Mesendoderm (in vitro differentiated cells): ENCODE data around the gene ACP2.

Source experiments
- DNase-seq: peaks from one replicate; pipeline ENCODE4 v3.0.0; 2013
- H2AK5ac ChIP-seq: 2 replicates; pipeline ENCODE4 v1.6.1; 2013; ENCODE audit warnings: low read length, inconsistent platforms
- H2BK120ac ChIP-seq: 2 replicates; pipeline ENCODE4 v1.6.1; 2013; ENCODE audit warnings: low read depth, mild to moderate bottlenecking, low read length, moderate library complexity, mixed read lengths
- H2BK15ac ChIP-seq: replicated peaks from 2 replicates; pipeline ENCODE4 v1.6.1; 2013; ENCODE audit warnings: low read depth, mild to moderate bottlenecking, moderate library complexity
- H2BK5ac ChIP-seq: 2 replicates; pipeline ENCODE4 v1.6.1; 2013; ENCODE audit warnings: low read length, inconsistent platforms
- H3K18ac ChIP-seq: 2 replicates; pipeline ENCODE4 v1.6.1; 2013; ENCODE audit warnings: mild to moderate bottlenecking, low read length, mixed read lengths
- H3K23ac ChIP-seq: one replicate; pipeline ENCODE4 v1.6.1; 2013; ENCODE audit warnings: low read length
- H3K27ac ChIP-seq: 2 replicates; pipeline ENCODE4 v1.5.1; 2013; ENCODE audit warnings: low read depth, mild to moderate bottlenecking, inconsistent platforms, low read length, moderate library complexity
- H3K27me3 ChIP-seq: 2 replicates; pipeline ENCODE4 v1.6.1; 2013; ENCODE audit warnings: low read length, control low read depth, mild to moderate bottlenecking, inconsistent platforms; ENCODE audit not compliant: insufficient read depth, poor library complexity
- H3K36me3 ChIP-seq: 2 replicates; pipeline ENCODE4 v1.6.1; 2013; ENCODE audit warnings: low read length, inconsistent platforms; ENCODE audit not compliant: control insufficient read depth, insufficient read depth
- H3K4ac ChIP-seq: one replicate; pipeline ENCODE4 v1.6.1; 2013; ENCODE audit warnings: low read depth, mild to moderate bottlenecking, low read length, moderate library complexity
- H3K4me1 ChIP-seq: 2 replicates; pipeline ENCODE4 v1.6.1; 2013; ENCODE audit warnings: low read depth, low read length, inconsistent platforms; ENCODE audit not compliant: control insufficient read depth
- H3K4me2 ChIP-seq: 2 replicates; pipeline ENCODE4 v1.6.1; 2013; ENCODE audit warnings: low read length
- H3K4me3 ChIP-seq: 2 replicates; pipeline ENCODE4 v1.5.1; 2013; ENCODE audit warnings: mild to moderate bottlenecking, low read length
- H3K56ac ChIP-seq: one replicate; pipeline ENCODE4 v1.6.1; 2013; ENCODE audit warnings: low read length
- H3K79me1 ChIP-seq: 2 replicates; pipeline ENCODE4 v1.6.1; 2013; ENCODE audit warnings: low read length, inconsistent platforms
- H3K79me2 ChIP-seq: 2 replicates; pipeline ENCODE4 v1.6.1; 2013; ENCODE audit warnings: mild to moderate bottlenecking, low read length; ENCODE audit not compliant: control insufficient read depth, insufficient read depth
- H3K9ac ChIP-seq: 2 replicates; pipeline ENCODE4 v1.6.1; 2013; ENCODE audit warnings: low read length, inconsistent platforms
- H4K5ac ChIP-seq: one replicate; pipeline ENCODE4 v1.6.1; 2013; ENCODE audit warnings: low read length
- H4K8ac ChIP-seq: one replicate; pipeline ENCODE4 v1.6.1; 2013; ENCODE audit warnings: low read depth, mild to moderate bottlenecking, control low read depth, low read length, moderate library complexity
- WGBS: extraction: QIAGEN DNeasy Blood & Tissue Kit; methylation state at CpG from one replicate; pipeline ENCODE4 v1.1.7; 2013; ENCODE audit warnings: low lambda C conversion rate, missing lambda C conversion rate; ENCODE audit not compliant: insufficient coverage; ENCODE audit errors: extremely low coverage; 5-methylcytosine and 5-hydroxymethylcytosine counted together

ACP2 gene

GRCh38 chr11:47267876-47268275, 19.3 kb upstream of the ACP2 start:
- no peak overlapping the region for H3K4me3 ChIP-seq
- no peak overlapping the region for H4K5ac ChIP-seq
- peak overlapping the region; percentile 95 for H3K56ac ChIP-seq
- H2BK15ac ChIP-seq, result no peak overlapping the region
- no peak overlapping the region for H4K8ac ChIP-seq
- H3K27ac ChIP-seq, result peak overlapping the region; percentile 1
- H3K4me1 ChIP-seq, result peaks cover 11% of the 10 kb centered on the region
- peaks cover 12% of the 10 kb centered on the region for H3K79me2 ChIP-seq
- no peaks in the 10 kb centered on the region for H3K27me3 ChIP-seq
- peak; percentile 45 for DNase-seq
- H3K4me2 ChIP-seq, result no peak overlapping the region
- no peak overlapping the region for H3K4ac ChIP-seq
- no peak overlapping the region for H3K23ac ChIP-seq
- no peak overlapping the region for H2BK5ac ChIP-seq
- no peak overlapping the region for H3K18ac ChIP-seq
- WGBS, result no CpG with 5 or more reads among the region's 6 CpGs
- peak overlapping the region; percentile 50 for H2AK5ac ChIP-seq
- H2BK120ac ChIP-seq, result no peak overlapping the region
- peak overlapping the region; percentile 65 for H3K9ac ChIP-seq
- H3K36me3 ChIP-seq, result no peaks in the 10 kb centered on the region
- peaks cover 6% of the 10 kb centered on the region for H3K79me1 ChIP-seq

- Histone ChIP-seq H2BK120ac (no peak overlapping the region), H3K27ac (no peak overlapping the region)
- no CpG with 5 or more reads among the region's 4 CpGs for WGBS
Observed at GRCh38 chr11:47264521-47264920, 15.9 kb upstream of the ACP2 start.

GRCh38 chr11:47264119-47264518, 15.5 kb upstream of the ACP2 start:
- DNase-seq, result no peak

More at GRCh38 chr11:47264521-47264920, 15.9 kb upstream of the ACP2 start:
- Histone ChIP-seq H3K4ac (no peak overlapping the region), H3K27me3 (no peaks in the 10 kb centered on the region), H4K5ac (no peak overlapping the region), H3K36me3 (no peaks in the 10 kb centered on the region), H3K4me2 (no peak overlapping the region), H2BK15ac (no peak overlapping the region), H3K23ac (no peak overlapping the region), H3K4me3 (no peak overlapping the region), H3K79me2 (no peaks in the 10 kb centered on the region), H3K56ac (no peak overlapping the region), H2AK5ac (no peak overlapping the region), H3K4me1 (peaks cover 8% of the 10 kb centered on the region), H4K8ac (no peak overlapping the region), H3K9ac (no peak overlapping the region), H3K79me1 (no peaks in the 10 kb centered on the region), H3K18ac (no peak overlapping the region), H2BK5ac (no peak overlapping the region)
- no peak for DNase-seq

GRCh38 chr11:47261291-47261800, 12.7 kb upstream of the ACP2 start:
- WGBS, result no CpG with 5 or more reads among the region's 22 CpGs
- Histone ChIP-seq H4K8ac (no peak overlapping the region), H3K56ac (no peak overlapping the region), H3K27me3 (no peaks in the 10 kb centered on the region), H3K4me3 (no peak overlapping the region), H3K36me3 (no peaks in the 10 kb centered on the region), H3K9ac (no peak overlapping the region), H3K23ac (no peak overlapping the region), H2BK5ac (no peak overlapping the region), H3K18ac (no peak overlapping the region), H3K4me1 (peaks cover 5% of the 10 kb centered on the region), H3K4me2 (no peak overlapping the region), H3K4ac (no peak overlapping the region), H3K79me1 (no peaks in the 10 kb centered on the region), H2BK120ac (no peak overlapping the region), H3K79me2 (no peaks in the 10 kb centered on the region), H2AK5ac (no peak overlapping the region), H4K5ac (no peak overlapping the region), H3K27ac (no peak overlapping the region), H2BK15ac (no peak overlapping the region)
- no peak for DNase-seq

More at GRCh38 chr11:47264119-47264518, 15.5 kb upstream of the ACP2 start:
- no peak overlapping the region for H3K27ac ChIP-seq
- H3K4me1 ChIP-seq, result peaks cover 8% of the 10 kb centered on the region
- no peaks in the 10 kb centered on the region for H3K79me2 ChIP-seq
- no peak overlapping the region for H2BK15ac ChIP-seq
- no peak overlapping the region for H3K9ac ChIP-seq
- H3K27me3 ChIP-seq, result no peaks in the 10 kb centered on the region
- no peak overlapping the region for H3K18ac ChIP-seq
- H3K23ac ChIP-seq, result no peak overlapping the region
- no peak overlapping the region for H3K4me2 ChIP-seq
- no peak overlapping the region for H2BK5ac ChIP-seq
- H3K4me3 ChIP-seq, result no peak overlapping the region
- no peak overlapping the region for H3K4ac ChIP-seq
- peak overlapping the region; percentile 34 for H3K56ac ChIP-seq
- no peak overlapping the region for H4K8ac ChIP-seq
- H3K79me1 ChIP-seq, result no peaks in the 10 kb centered on the region
- no peak overlapping the region for H4K5ac ChIP-seq
- no peaks in the 10 kb centered on the region for H3K36me3 ChIP-seq
- WGBS, result no CpG with 5 or more reads among the region's 6 CpGs
- no peak overlapping the region for H2BK120ac ChIP-seq
- H2AK5ac ChIP-seq, result no peak overlapping the region

- no peak overlapping the region for H3K18ac ChIP-seq
- DNase-seq, result no peak
- H3K79me1 ChIP-seq, result no peaks in the 10 kb centered on the region
- no peak overlapping the region for H2BK120ac ChIP-seq
- no peak overlapping the region for H3K4me3 ChIP-seq
- H4K5ac ChIP-seq, result no peak overlapping the region
- H3K79me2 ChIP-seq, result no peaks in the 10 kb centered on the region
- H3K27me3 ChIP-seq, result no peaks in the 10 kb centered on the region
- no peak overlapping the region for H3K4me2 ChIP-seq
- peaks cover 5% of the 10 kb centered on the region for H3K4me1 ChIP-seq
- no peak overlapping the region for H3K56ac ChIP-seq
- no peak overlapping the region for H2AK5ac ChIP-seq
- H3K27ac ChIP-seq, result no peak overlapping the region
- no peak overlapping the region for H4K8ac ChIP-seq
- no peak overlapping the region for H2BK5ac ChIP-seq
- no peak overlapping the region for H3K4ac ChIP-seq
- H3K9ac ChIP-seq, result no peak overlapping the region
- no CpG with 5 or more reads among the region's 19 CpGs for WGBS
- no peak overlapping the region for H2BK15ac ChIP-seq
- no peaks in the 10 kb centered on the region for H3K36me3 ChIP-seq
- H3K23ac ChIP-seq, result no peak overlapping the region
Observed at GRCh38 chr11:47260366-47260765, 11.8 kb upstream of the ACP2 start.
